ENCODE results near the gene TRAF7.
"Not testable (repeated sequence)": the region's sequence is repeated elsewhere in the genome, so short reads cannot be mapped to it uniquely, and the experiment has no call there.

TRAF7 gene

GRCh38 chr16:2184346-2184745 is 28.8 kb downstream of the TRAF7 start:
- DNase-seq: no peak

DNA sequence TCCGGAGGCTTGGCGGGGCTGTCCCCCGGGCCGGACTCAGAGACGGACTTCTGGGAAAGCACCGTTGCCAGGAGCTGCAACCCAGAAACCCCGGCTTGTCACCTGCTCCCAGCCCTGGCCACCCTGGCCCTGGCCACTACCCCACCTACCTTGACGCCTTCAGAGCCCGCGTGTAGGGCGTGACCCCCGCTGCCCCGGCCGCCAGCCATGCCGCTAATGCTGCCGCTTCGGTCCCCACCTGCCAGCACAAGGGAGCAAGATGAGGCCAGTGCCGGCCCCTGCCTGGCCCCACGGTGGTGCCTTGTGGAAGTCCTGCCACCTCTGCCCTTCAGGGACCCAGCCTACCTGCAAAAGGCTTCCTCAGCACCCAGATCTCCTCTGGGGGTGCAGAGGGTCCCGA is 29.4 kb downstream of the TRAF7 start:
- DNase-seq: no peak

DNA sequence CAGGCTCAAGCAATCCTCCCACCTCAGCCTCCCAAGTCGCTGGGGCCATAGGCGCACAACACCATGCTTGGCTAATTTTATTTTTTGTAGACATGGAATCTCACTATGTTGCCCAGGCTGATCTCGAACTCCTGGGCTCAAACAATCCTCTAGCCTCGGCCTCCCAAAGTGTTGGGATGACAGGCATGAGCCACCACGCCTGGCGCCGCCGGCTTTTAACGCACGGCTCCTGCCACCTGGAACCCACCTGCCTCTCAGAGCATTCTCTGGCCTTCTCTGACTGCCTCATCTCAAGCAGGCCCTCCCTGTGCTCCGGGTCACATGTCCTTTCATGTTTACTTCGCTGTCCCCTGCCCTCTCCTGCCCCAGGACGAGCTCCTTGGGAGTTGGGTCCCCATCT is 30.5 kb downstream of the TRAF7 start:
- no peak for DNase-seq

DNA sequence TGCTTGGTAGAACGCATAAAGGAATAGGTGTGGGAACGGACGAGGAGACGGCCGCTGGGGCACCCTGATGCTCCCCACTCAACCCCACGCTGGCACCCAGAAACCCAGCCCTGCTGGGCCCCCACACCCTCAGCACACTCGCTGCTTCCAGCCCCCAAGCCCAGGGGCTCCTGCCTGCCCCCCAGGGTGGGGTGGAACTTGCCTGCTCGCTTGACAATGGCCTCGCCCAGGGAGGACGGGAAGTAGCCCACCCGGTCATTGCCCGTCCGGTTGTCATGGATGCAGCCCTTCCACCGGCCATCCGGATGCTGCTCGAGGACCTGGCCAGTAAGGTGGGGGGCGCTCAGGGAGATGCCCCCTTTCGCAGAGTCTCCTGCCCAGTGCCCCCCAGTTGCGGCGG is 30.9 kb downstream of the TRAF7 start:
- DNase-seq: no peak

GRCh38 chr16:2187212-2187611 is 31.6 kb downstream of the TRAF7 start:
- no peak for DNase-seq

DNA sequence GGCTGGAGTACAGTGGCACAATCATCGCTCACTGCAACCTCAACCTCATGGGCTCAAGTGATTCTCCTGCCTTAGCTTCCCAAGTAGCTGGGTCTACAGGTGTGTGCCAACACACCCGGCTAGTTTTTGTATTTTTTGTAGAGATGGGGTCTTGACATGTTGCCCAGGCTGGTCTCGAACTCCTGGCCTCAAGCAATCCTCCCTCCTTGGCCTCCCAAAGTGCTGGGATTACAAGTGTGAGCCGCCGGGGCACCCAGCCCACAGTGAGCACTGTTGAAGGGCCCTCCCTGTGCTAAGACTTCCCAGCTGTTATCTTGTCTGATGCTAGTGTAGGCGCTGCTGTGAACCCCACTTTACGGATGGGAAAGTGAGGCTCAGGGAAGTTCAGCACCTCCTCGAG is 32.8 kb downstream of the TRAF7 start:
- no peak for DNase-seq

DNA sequence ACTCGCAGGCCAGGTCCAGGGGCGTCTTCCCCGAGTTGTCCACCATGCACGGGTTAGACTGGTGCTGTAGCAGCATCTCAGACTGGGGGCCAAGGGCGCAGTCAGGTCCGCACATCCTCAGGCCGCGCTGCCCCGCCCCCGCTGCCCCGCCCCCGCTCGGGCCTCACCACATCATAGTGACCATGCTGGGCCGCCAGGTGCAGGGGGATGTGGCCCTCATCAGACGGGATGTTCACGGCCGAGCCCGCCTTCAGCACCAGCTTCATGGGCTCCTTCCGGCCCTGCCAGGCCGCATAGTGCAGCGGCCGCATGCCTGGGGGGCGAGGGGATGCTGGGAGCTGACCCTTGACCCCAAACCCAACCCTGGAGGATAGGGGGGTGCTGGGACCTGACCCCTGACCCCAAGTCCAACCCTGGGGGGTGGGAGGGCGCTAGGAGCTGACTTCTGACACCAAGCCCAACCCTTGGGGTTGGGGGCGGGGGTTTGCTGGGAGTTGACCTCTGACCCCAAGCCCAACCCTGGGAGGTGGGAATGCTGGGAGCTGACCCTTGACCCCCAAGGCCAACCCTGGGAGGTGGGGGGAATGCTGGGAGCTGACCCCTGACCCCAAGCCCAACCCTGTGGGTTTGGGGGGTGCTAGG is 33.8 kb downstream of the TRAF7 start:
- no peak for DNase-seq

DNA sequence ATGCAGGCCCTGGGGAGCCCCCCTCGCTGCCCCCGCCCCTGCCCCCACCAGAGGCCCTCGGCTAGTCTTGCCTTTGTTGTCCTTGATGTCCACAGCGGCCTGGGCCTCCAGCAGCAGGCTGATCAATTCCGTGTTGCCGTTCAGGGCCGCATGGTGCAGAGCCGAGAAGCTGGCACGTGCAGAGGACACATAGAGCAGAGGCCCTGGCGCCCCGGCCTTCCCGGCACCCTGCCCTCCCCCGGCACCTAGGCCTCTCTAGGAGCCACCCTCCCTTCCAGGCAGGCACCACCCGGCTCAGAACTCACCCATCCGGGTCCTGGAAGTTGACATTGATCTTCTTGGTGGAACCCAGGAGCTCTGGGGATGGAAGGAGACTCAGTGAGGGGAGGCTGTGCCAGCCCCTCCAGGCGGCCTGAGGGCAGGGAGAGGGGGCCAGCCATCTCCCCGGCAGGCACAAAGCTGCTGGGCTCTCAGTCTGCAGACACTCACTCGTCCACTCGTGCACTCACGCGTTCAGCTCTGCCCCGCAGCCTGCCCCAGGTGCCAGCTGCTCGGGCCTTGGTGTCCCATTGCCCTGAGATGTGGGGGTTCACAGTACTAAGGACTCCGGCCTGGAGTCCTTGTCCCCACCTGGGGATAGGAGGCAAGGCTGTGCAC is 34.5 kb downstream of the TRAF7 start:
- no peak for DNase-seq

DNA sequence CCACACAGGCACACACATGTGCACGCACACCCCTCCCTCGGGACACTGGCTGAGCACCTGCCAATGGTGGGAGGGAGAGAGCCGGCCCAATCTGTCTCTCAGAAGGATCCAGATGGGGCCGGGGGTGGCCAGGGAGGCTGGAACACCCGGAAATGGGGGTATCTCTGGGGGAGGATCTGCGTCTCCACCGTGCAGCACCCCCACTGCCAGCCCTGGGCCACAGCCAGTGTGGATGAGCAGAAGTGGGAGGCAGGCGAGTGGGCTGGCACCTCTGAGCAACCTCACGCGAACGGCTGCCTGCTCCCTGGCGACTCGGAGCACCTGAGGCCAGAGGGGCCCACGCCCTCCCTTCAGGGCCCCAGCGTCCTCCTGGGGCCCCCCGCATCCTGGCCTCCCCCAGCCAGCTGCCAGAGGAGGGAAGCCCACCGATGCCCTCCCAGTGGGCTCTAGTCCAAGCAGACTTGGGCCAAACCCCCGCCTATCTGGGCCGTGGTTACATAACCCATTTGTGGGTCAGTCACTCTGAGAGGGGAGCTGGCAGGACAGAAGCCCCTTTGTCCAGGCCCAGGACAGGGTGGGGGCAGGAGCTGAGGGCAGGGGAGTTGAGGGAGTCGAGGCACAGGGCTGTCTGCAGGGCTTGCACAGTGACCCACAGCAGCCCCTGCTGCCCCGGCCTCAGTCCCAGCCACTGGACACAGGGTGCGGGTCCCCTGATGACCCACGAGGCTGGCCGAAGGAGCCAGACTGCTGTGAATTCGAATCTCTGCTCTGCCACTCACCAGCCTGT is 35.3 kb downstream of the TRAF7 start:
- DNase-seq: peak; percentile 36

DNA sequence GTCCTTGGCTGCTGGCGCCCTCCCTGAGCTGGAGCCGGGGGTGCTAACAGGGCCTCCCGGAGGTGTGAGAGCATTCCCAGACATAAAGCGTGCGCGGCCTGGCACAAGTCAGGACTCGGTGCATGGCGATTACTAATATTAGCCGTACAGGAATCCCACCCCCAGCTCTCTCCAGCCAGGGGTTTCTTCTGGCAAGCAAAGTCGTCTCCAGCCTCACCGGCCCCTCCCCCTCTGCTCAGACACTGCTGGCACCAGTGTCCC is 35.8 kb downstream of the TRAF7 start:
- no peak for DNase-seq

DNA sequence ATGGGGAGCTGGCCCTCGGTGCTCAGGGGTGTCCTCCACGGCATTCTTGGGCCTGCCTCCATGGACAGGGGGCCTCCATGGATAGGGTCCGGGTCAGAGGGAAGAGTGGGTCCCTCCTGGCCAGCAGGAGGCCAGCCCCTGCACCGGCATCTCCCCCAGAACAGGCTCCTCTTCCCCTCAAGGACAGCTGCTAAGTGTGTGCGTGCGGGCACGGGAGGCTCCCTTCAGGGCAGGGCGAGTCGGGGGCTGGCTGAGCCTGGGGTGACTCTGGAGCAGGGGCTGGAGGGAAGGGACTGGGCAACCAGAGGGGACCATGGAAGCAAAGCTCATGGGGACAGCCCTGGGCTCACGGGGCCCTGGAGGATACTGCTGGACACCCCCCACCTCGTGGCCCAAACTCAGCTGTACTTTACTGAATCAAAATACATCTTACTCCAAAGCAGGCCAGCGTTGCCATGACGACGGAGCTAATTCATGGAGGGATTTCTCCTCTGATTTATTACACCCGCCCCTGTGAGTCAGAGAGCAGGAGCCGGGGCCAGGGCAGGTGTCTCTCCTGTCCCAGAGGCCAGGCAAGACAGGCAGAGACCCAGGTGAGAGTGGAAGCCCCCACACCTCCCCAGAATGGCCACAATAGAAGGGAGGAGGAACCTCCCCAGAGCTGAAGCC is 38.7 kb downstream of the TRAF7 start:
- DNase-seq: peak; percentile 59

DNA sequence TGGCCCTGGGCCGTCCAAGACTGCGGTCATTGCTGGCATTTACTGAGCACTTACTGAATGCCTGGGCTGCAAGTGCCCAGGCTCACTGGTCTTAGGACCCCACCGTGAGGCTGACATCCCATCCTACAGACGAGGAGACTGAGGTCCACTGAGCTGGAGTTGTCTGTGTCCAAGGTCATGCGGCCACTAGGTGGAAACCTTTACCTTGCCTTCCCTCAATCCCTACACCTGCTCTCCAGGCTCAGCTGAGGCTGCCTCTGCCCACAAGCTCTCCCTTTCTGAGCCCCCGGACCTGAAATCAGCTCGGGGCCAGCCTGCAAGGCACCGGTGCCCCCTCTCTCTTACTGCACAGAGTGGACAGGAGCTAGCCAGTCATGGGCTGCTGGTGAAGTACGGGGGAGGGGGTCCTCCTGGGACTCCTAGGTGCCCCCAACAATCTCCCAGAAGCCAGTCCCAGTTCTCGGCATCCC is 39.3 kb downstream of the TRAF7 start:
- DNase-seq: peak; percentile 75

- peak; percentile 54 for DNase-seq
Observed at GRCh38 chr16:2195322-2196161, 40.0 kb downstream of the TRAF7 start.

DNA sequence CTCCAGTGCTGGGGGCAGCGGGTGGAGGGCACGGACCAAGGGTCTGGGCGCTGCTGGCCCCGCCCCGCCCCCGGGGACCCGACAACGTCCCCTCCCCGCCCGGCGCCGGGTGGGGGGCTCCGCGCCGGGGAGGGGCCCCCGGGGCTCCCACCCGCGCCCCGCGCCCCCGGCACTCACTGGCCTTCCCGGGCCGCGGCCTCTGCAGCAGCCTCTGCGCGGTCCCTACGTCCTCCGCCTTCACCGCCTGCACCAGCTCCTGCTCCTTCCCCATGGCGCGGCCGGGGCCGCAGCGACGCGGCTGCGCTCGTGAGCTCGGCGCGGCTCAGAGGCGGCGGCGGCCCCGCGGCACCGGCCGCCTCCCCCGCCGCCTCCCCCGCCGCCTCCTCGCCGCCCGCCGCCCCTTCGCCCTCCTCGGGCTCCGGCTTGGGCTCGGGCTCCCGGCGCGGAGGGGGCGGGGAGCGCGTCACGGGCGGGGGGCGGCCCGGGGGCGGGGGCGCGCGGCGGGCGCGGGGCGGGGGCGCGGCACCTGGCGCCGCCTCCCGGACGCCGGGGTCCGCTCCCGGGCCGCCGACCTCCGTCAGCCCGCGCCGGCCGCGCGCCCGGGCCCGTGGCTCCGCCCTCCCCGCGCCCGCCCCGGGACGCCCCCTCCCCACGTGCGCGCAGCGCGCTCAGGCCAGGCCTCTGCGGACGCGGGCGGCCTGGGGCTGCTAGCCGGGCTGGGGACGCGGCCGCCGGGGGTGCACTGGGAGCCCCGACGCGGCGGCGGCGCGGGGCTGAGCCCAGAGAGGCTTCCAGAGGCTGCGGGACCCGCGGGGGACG is 40.8 kb downstream of the TRAF7 start, which contains the start of gene CASKIN1:
CASKIN1 (minus strand) TSS at position 444 of the 819 bp plus-strand sequence; CDS start at position 271, 173 bp downstream.
- peak; percentile 52 for DNase-seq

GRCh38 chr16:2196981-2197511 is 41.5 kb downstream of the TRAF7 start:
- DNase-seq: no peak

DNA sequence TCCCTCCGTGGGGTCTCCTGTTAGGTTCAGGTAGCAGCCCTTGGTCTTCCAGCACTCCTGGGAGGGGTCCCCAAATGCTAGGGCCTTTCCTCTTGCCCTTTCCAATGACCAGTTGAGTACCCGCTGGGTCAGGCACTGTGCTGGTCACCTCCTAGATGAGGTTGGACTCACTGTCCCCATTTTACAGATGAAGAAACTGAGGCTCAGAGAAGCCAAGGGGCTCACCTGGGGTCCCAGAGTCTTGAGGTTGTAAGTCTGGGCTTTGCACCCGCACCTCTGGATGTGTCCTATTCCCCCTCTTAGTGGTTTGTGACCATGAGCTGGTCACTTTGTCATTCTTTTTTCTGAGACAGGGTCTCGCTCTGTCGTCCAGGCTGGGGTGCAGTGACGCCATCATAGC is 42.2 kb downstream of the TRAF7 start:
- DNase-seq: no peak

DNA sequence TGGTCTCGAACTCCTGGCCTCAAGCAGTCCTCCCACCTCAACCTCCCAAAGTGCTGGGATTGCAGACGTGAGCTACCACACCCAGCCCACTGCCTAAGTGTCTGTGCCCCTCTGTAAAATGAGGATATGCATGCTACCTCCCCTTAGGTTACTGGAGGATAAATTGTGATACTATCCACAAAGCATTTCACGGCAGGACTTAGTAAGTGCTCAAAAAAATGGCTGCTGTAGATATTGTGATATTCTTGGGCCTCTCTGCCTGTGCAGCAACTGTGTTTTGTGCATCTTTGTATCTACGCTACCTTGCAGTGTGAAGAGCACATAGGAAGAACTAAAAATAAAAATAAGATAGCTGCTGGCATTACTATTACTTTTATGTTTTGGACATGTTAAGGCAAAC is 42.7 kb downstream of the TRAF7 start:
- DNase-seq: no peak

- DNase-seq: no peak
Observed at GRCh38 chr16:2199095-2199494, 43.5 kb downstream of the TRAF7 start.

DNA sequence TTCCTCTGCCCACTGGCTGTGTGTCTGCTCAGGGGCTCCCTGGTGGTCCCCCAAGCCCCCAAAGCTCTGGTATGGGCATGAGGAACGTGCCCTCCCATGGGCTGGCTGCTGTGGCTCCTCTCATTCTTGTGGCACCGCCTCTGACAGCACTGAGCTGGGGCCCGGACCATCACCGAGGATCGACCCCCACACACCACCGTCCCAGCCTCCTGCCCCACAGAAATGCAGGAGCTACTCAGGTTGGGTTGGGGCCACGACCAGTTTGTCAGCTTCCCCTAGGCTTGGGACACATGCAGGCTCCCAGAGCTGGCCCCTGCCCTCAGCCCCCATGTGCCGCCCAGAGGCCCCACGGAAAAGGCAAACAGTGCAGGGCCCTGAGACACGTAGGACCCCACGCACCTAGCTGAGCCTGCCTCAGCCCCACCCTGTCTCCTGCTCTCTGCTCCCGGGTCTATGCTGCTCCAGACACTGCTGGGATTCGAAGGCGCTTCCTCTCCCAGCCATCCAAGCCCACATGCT is 44.1 kb downstream of the TRAF7 start:
- no peak for DNase-seq

GRCh38 chr16:2200313-2200712 is 44.7 kb downstream of the TRAF7 start:
- DNase-seq: no peak

- DNase-seq: not testable (repeated sequence)
Observed at GRCh38 chr16:2203119-2203688, 47.6 kb downstream of the TRAF7 start.

All from NCI-H82 (cell line).